HG03521 (cell line): ENCODE results near the gene CHD1.
"Not testable (repeated sequence)": the region's sequence is repeated elsewhere in the genome, so short reads cannot be mapped to it uniquely, and the experiment has no call there.

Source experiments
- ATAC-seq: cut with Tn5 transposase; IDR thresholded peaks from one replicate; pipeline ENCODE4 v1.9.1; 2021; ENCODE audit warnings: mild to moderate bottlenecking, moderate library complexity; ENCODE audit not compliant: unreplicated experiment

The CHD1 gene

DNA sequence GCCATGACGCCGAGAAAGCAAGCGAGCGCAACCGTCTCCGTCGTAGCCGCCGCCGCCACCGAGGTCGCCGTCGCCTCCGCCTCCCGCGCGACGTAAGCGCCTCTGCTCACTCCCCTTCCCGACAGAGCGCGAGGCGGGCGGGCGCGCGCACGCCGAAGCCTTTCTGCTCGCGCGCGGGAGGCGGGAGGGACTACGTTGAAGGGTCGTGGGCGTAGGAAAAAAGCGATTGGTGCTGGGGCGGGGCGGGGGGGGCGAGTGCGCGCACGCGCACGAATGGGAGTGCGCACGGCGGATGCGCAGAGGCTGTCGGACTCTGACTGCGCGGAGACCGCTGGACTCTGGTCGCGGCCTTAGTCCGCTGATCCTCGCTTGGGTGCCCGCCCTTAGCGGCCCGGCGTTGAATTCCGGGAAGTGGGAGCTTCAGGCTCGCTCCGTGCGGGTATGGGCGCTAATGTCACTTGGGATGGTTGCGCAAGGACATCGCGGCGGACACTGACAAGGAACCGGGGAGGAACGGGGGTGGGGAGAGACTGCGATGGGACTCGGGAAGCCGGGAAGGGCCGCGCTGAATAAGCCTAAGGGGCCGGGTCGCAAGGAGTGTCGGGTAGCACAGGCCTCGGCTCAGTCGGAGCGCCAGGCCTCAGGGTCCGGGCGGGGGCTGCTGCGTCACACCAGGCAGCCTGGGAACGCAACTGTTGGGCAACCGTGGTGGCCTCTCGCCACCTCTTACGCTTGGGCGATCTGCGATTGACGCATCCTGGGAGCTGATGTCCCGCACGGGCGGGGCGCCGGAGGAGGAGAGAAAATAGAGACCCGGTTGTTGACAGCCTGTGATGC, at the start of gene CHD1:
CHD1 (minus strand) TSS at position 135 of the 837 bp plus-strand sequence. CDS start 2,621 bp downstream, outside the sequence.
- peak; percentile 66 for ATAC-seq

DNA sequence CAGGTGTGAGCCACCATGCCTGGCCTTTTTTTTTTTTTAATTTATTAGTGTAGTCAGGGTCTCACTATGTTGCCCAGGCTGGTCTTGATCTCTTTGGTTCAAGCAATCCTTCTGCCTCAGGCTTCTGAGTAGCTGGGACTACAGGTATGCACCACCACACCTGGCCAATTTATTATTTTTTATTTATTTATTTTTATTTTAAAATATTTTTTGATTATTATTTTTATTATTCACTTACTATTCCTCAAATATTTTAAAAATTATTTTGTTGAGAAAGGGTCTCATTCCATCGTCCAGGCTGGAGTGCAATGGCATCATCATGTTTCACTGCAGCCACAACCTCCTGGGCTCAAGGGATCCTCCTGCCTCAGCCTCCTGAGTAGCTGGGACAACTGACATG, 49.7 kb upstream of the CHD1 start:
- ATAC-seq, result no peak

DNA sequence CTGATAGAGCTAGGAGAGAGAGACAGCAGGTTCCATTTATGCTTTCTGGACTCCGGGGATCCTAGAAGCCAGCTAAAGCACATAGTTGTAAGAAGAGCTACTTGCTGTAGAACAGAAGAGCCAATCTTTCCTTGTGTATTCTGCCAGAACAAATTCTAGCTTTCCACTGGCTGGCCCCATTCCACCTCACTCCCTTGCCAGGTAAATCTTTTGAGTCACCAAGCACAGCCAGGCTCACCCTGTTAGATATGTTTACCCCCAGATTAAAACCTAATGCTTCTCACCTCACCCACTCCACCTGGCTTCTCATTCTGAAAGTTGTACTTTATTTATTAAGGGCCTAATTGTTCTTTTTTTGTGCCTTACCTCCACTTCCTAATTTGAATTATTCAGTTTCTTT, 48.9 kb upstream of the CHD1 start:
- no peak for ATAC-seq

DNA sequence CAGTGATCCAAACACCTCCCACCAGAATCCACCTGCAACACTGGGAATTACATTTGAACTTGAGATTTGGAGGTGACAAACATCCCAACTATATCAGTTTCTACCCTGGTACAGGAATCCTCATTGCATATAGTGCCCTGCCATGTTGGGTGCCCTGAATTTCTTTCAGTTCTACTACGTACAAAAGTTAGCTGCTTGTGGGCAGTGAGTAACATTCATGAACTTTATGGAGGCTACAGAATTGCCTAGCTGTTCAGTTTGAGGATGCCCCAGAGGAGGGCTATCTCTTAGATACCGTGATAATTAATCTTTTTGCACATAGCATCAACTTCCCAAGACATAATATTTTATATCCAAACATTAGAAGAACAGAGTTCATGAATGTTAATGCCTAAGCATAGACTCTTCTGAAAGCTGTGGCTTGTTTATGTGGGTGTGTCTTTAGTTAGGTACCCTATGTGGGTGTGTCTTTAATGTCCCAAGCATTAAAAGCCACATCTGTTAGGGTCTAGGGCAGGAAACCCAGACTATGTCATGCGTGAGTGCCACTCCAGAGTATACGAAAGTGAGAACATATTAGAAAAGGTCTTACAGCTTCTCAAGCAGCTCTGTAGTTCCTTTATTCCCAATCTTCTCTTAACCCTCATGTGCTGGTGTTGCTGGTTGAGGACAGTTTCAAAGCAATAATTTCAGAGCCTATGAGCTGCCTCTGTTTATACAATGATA, 47.0 kb upstream of the CHD1 start:
- no peak for ATAC-seq

DNA sequence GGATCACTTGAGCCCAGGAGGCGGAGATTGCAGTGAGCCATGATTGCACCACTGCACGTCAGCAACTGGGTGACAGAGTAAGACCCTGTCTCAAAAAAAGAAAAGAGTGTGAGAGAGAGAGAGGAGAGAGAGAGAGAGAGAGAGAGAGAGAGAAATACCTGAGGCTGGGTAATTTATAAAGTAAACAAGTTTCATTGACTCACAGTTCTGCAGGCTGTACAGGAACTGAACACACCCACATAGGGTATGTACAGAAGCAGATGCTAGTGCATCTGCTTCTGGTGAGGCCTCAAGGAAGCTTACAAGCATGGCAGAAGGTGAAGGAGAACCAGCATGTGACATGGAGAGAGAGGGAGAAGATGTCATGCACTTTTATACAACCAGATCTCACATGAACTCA, 46.4 kb upstream of the CHD1 start:
- no peak for ATAC-seq

DNA sequence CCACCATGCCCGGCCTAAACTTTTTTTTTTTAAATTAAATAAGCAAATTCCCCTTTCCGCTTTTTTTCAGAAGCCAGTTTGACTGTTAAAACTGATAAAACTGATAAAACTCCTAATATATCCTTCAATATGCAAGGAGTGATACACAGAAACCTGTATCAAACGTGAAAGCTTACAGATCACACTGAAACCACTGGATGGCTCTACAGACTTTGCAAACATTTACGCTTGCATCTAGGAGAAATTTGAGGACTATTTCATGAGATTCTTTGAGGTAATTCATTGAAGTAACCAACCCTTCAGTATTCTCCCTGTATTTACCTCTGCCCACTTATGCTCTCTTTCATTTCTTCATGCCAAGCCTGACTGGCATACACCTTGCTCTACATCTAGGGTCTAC, 40.6 kb upstream of the CHD1 start:
- ATAC-seq, result no peak

DNA sequence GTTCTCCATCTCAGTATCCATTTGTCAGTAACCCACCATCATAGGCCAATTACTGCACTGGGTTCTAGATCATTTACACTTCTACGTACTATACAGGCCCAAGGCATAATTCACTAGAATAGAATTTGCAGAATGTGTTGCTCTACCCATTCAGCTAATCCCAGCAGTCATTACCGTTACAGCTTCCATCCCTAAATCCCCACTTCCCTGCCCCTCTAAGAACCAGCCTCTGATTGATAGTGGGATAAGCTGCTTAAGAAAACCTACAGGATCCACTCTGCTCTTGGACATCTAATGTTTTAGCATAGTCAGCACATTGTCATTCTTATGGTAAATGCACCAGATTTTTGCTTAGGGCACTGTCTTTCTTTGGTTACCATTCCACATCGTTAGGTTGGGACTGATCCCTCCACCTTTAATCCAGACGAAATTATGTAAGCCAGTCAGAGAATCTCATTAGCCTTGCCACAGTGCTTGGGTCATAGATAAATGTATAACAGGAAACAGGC, 39.3 kb upstream of the CHD1 start:
- ATAC-seq, result no peak

DNA sequence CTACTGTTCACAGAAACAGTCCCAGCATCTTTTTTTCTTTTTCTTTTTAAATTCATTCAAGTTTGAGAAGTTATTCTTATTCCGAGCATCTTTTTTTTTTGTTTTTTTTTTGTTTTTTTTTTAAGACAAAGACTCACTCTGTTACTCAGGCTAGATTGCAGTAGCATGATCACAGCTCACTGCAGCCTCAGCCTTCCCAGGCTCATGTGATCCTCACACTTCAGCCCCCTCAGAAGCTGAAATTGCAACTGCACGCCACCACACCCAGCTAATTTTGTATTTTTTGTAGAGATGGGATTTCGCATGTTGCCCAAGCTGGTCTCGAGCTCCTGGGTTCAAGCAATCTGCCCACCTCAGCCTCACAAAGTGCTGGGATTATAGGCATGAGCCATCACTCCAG, 36.4 kb upstream of the CHD1 start:
- ATAC-seq, result no peak

DNA sequence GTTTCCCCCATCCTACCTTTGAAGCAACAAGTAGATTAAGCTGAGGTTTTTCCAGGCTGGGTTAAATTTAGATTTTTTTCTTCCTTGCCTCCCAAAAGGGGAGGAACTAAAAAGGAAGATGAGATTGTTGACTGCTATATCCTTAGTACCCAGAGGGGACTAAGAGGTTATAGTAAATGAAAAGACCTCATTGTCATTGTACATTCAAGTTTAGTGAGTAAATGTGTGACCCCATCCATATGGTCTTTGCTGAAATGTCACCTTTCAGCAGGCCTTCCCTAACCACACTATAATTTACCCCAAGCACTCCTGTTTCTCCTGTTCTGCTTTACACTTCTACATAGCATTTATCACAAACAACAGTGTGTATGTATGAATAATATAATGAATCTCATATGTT, 35.8 kb upstream of the CHD1 start:
- no peak for ATAC-seq

DNA sequence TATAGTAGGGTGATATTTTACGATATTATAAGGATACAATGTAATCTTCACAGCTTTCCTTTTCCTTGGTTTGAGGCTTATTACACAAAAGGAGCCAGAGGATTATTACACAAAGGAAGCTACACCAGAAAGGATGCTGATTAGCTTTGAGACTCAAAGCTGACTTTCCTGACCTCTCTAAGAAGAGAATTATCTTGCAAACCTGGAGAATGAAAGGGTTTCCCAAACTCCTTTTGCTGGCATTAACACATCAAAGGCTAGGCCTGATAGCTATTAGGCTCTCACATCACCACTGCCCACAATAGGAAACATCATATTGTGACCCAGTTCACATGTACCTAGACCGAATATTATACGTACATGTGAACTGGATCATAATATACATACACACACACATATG, 34.2 kb upstream of the CHD1 start:
- ATAC-seq, result no peak

DNA sequence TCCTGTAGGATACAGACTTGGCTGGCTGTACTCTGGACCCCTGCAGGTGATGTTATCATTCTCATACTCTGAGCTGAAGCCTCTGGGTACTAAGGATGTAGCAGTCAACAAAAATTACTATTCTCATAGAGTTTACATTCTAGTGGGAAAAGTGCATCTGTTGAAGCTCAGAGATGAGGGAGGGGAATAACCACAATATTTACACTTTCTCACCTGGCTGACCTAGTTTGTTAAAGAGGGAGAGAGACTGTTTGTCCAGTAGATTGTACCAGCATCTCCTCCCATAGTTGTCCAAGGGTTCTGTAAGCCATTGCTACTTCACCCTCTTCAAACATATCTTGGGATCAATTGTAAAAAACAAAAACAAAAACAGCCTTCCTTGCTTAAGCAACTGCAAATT, 33.8 kb upstream of the CHD1 start:
- ATAC-seq, result no peak

DNA sequence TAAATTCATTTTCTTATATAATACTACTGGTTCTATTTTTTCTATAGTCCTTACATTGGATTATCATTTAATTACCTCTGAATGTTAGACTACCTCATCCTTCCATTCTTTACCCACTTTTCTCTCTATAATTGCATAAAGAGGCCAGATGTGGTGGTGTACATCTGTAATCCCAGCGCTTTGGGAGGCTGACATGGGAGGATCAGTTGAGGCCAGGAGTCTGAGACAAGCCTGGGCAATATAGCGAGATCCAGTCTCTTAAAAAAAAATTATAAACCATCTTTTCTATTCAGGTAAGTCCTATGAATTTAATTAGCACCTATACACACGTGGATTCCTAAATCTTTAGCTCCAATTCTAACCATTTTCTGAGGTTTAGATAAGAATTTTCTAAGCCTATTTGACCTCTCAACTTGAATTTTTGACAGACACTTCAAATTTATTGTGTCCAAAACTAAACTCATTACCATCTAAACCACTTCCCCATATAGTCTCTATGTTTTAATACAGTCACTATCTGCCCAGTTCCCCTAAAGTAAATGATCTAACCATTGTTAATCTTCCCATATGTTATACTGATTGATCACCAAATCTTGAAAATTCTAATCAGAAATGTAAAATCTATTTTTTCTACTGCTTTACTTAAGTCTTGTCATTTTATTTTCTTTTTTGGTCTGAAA, 33.0 kb upstream of the CHD1 start:
- no peak for ATAC-seq

DNA sequence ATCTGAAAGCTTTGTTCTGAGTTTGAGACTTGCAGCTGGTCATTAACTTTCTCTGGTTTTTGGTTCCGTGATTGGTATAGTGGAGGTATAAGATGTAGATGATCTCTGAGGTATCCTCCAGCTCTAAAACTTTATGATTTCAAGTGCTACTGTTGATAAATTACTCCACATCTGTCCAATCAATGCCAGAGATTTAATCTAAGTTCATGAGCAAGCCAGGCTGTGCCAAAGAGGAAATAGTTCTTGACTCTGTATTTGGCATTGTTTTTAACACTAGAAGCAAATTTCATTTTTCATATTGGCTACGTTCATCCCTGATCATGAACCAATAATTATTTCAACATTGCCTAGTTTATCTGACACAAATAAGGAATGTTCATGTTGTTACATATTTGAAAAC, 28.5 kb upstream of the CHD1 start:
- ATAC-seq, result no peak

DNA sequence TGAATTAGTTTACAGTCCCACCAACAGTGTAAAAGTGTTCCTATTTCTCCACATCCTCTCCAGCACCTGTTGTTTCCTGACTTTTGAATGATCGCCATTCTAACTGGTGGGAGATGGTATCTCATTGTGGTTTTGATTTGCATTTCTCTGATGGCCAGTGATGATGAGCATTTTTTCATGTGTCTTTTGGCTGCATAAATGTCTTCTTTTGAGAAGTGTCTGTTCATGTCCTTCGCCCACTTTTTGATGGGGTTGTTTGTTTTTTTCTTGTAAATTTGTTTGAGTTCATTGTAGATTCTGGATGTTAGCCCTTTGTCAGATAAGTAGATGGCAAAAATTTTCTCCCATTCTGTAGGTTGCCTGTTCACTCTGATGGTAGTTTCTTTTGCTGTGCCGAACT, 27.1 kb upstream of the CHD1 start:
- ATAC-seq, result not testable (repeated sequence)

DNA sequence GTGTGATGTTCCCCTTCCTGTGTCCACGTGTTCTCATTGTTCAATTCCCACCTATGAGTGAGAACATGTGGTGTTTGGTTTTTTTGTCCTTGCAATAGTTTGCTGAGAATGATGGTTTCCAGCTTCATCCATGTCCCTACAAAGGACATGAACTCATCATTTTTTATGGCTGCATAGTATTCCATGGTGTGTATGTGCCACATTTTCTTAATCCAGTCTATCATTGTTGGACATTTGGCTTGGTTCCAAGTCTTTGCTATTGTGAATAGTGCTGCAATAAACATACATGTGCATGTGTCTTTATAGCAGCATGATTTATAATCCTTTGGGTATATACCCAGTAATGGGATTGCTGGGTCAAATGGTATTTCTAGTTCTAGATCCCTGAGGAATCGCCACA, 26.7 kb upstream of the CHD1 start:
- not testable (repeated sequence) for ATAC-seq

DNA sequence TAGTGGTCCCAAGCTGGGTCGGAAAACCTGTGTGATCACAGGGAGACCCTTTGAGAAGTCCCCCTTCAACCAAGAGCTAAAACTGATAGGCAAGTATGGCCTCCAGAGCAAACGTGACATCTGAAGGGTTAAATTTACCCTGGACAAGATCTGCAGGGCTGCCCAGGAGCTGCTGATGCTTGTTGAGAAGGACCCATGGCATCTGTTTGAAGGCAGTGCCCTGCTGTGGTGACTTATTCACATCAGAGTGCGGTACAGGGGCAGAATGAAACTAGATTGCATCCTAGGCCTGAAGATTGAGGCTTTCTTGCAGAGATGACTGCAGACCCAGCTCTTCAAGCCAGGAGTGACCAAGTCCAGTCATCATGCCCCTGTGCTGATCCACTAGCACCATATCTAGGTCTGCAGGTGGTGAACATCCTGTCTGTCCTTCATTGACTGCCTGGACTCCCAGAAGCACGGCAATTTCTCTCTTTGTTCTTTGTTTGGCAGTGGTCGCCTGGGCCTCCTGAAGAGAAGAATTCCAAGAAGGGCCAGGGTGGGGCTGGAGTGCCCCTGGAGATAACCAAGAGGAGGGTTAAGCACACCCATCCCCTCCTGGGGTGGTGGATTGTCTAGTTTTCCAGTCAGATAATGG, 25.7 kb upstream of the CHD1 start:
- ATAC-seq, result no peak

DNA sequence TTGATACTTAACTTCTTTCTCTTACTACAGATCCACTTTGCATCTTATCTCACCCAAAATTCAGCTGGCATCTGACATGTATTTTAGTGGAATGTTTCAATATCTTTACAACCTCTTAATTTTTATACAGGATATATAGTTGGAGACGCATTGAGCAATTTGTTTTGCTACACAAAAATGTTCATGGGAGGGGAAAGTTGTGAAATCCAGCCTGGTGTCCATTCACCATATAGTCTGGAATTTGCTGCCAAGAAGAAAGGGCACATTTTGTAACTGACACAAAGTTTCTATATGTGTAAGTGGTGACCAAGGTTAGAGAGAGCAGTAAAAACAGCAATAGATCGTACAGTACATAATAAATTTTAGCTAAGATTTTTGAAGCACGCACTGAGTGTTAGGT, 14.0 kb upstream of the CHD1 start:
- ATAC-seq, result no peak

DNA sequence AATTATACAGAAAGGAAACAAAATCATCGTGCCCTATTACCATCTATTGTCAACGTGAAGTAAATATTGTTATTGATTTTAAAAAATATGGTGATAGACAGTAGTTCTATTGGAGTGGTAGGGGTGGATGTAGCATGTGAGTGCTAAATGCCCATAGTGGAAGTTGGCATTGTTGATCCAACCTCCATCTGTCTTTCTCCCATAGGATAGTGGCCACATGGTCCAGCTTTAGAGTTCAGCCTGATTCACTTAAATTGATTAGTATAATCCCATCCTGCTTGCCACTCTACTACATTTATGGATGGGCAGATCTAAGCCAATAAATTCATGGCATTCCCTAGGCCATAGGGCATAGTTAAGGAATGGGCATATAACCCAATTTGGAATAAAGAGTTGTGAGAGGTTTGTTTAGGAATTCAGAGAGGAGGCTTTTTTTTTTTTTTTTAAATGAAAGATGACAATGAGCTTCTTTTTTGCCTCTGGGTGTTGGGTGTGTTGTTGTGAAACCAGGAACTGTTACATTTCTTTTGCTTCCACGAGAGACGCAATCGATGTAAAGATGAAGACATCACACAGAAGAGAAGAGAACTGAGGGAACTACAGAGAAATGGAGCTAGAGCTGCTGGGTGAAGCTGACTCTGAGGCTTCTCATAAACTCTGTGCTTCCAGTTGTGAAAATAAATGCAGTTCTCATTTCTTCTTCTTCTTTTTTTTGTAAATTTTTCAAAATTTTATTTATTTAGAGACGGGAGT, 12.5 kb upstream of the CHD1 start:
- ATAC-seq, result no peak

DNA sequence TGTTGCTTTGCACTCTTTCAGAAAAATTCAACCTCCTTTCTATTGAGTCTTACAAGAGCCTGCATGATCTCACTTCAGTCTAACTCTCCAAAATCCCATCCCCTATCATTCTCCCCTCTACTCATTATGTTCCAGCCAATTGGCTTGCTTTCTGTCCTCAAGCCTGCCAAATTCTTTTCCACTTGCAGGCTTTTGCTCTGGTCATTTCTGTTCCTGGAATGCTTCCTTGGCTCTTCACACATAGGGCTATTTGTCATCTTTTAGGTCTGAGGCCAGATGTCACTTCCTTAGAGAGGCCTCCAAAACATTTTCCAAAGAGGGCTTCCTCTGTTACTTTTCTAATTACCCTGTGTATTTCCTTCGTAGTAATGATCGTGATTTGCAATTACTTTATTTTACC, 11.8 kb upstream of the CHD1 start:
- ATAC-seq, result no peak

DNA sequence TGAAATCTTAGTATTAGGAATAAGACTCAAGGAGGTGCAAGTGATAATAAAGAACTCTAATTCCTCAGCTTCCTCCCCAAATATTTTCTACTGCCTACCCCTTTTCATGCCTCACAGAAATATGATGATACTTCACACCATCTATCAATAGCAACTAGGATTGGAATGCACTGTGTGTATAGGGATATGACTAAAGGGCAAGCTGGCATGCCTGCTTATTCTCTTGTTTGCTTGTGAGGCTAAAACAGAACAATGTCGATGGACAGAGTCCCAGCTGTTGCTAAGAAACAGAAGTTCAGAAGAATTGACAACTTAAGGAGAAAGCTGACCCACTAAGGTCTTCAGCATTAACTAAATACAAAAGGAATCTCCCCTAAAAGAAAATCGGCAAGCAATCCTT, 9.7 kb upstream of the CHD1 start:
- ATAC-seq, result no peak
